Neural cell (in vitro differentiated cells): ENCODE results near the gene SLC38A7. TPM values are rescaled to one million over a fixed set of nuclear protein-coding genes. Genes with fewer than 3 reads are reported as not detected.

Source experiments
- H2AFZ ChIP-seq: fragments of 200-600, 300-800 bp; sonication (generic), shearing (Covaris generic); 2 replicates; pipeline ENCODE4 v1.6.0; 2014; ENCODE audit warnings: low read depth, mild to moderate bottlenecking, antibody characterized with exemption, low read length, moderate library complexity
- H3F3A ChIP-seq: fragments of 200-600 bp; shearing (Covaris generic); 2 replicates; pipeline ENCODE4 v1.6.1; 2016; ENCODE audit warnings: mild to moderate bottlenecking, moderate library complexity, mixed read lengths, antibody characterized with exemption, low read length; ENCODE audit not compliant: insufficient read depth, poor library complexity, severe bottlenecking
- H3K27ac ChIP-seq: fragments of 200-600, 300-800 bp; sonication (generic), shearing (Covaris generic); 2 replicates; pipeline ENCODE4 v1.5.1; 2014; ENCODE audit warnings: mild to moderate bottlenecking, low read length, moderate library complexity
- H3K27me3 ChIP-seq: fragments of 300-800, 200-600 bp; sonication (generic), shearing (Covaris generic); 2 replicates; pipeline ENCODE4 v1.6.0; 2014; ENCODE audit warnings: mild to moderate bottlenecking, low read depth, low read length, moderate library complexity; ENCODE audit not compliant: insufficient read depth
- H3K36me3 ChIP-seq: fragments of 300-800, 200-600 bp; sonication (generic), shearing (Covaris generic); 2 replicates; pipeline ENCODE4 v1.5.1; 2014; ENCODE audit warnings: mild to moderate bottlenecking, antibody characterized with exemption, low read length, moderate library complexity; ENCODE audit not compliant: insufficient read depth
- H3K4me2 ChIP-seq: fragments of 300-800, 200-600 bp; sonication (generic), shearing (Covaris generic); 2 replicates; pipeline ENCODE4 v1.6.0; 2014; ENCODE audit warnings: mild to moderate bottlenecking, low read length
- H3K4me3 ChIP-seq: fragments of 300-800, 200-600 bp; sonication (generic), shearing (Covaris generic); 2 replicates; pipeline ENCODE4 v1.5.1; 2014; ENCODE audit warnings: mild to moderate bottlenecking, low read length, moderate library complexity
- H3K79me2 ChIP-seq: fragments of 200-600 bp; shearing (Covaris generic); replicated peaks from 2 replicates; pipeline ENCODE4 v1.6.0; 2014; ENCODE audit warnings: mild to moderate bottlenecking, low read length, moderate library complexity; ENCODE audit not compliant: insufficient read depth
- H3K9ac ChIP-seq: fragments of 300-800, 200-600 bp; sonication (generic), shearing (Covaris generic); 2 replicates; pipeline ENCODE4 v1.6.1; 2016; ENCODE audit warnings: mild to moderate bottlenecking, low read length, mixed read lengths
- H3K9me2 ChIP-seq: fragments of 200-600 bp; shearing (Covaris generic); 2 replicates; pipeline ENCODE4 v1.6.1; 2016; ENCODE audit warnings: mild to moderate bottlenecking, low read length, mixed read lengths; ENCODE audit not compliant: insufficient read depth
- H3K9me3 ChIP-seq: fragments of 200-600, 300-800 bp; sonication (generic), shearing (Covaris generic); 2 replicates; pipeline ENCODE4 v1.6.1; 2016; ENCODE audit warnings: mild to moderate bottlenecking, mixed run types, low read length, moderate library complexity, mixed read lengths
- H4K20me1 ChIP-seq: fragments of 200-600 bp; shearing (Covaris generic); 2 replicates; pipeline ENCODE4 v1.6.1; 2016; ENCODE audit warnings: mild to moderate bottlenecking, mixed run types; ENCODE audit not compliant: insufficient read depth
- EP300 ChIP-seq: fragments of 450-650 bp; conservative IDR thresholded peaks from 2 replicates; pipeline ENCODE4 v1.6.1; 2014; ENCODE audit warnings: antibody characterized with exemption, mild to moderate bottlenecking, moderate library complexity; ENCODE audit not compliant: poor library complexity, severe bottlenecking
- EZH2 ChIP-seq: fragments of 200-600, 300-800 bp; shearing (Covaris generic), sonication (generic); IDR thresholded peaks from 2 replicates; pipeline ENCODE4 v1.6.1; 2014; ENCODE audit warnings: antibody characterized with exemption, low read length, borderline replicate concordance, mild to moderate bottlenecking; ENCODE audit not compliant: insufficient read depth, poor library complexity, severe bottlenecking
- MXI1 ChIP-seq: fragments of 450-650 bp; conservative IDR thresholded peaks from 2 replicates; pipeline ENCODE4 v1.6.1; 2014; ENCODE audit warnings: antibody characterized with exemption, mild to moderate bottlenecking; ENCODE audit not compliant: poor library complexity, severe bottlenecking
- POLR2AphosphoS5 ChIP-seq: IDR thresholded peaks from 2 replicates; pipeline ENCODE4 v1.6.1; 2012
- RAD21 ChIP-seq: fragments of 450-650 bp; conservative IDR thresholded peaks from 2 replicates; pipeline ENCODE4 v1.6.1; 2014; ENCODE audit warnings: antibody characterized with exemption, mild to moderate bottlenecking, moderate library complexity
- SMC3 ChIP-seq: fragments of 450-650 bp; conservative IDR thresholded peaks from 2 replicates; pipeline ENCODE4 v1.6.1; 2014; ENCODE audit warnings: antibody characterized with exemption, mild to moderate bottlenecking, moderate library complexity; ENCODE audit not compliant: poor library complexity
- TAF1 ChIP-seq: IDR thresholded peaks from 2 replicates; pipeline ENCODE4 v1.6.1; 2012; ENCODE audit warnings: low read depth
- polyA plus RNA-seq: library from polyadenylated mRNA; depleted of rRNA; stranded (reverse); fragments of >200 nt; gene quantifications from 2 replicates; pipeline ENCODE4 v1.2.3, GENCODE V29; 2014
- TF ChIP-seq, protein P1 (sequence below): IDR thresholded peaks from 2 replicates; pipeline ENCODE4 v1.6.1; 2012; ENCODE audit warnings: borderline replicate concordance
- TF ChIP-seq, protein P2 (sequence below): fragments of 450-650 bp; IDR thresholded peaks from 2 replicates; pipeline ENCODE4 v1.5.1; 2014; ENCODE audit warnings: antibody characterized with exemption, mild to moderate bottlenecking, moderate library complexity; ENCODE audit not compliant: poor library complexity, severe bottlenecking

The SLC38A7 gene
- polyA plus RNA-seq, 1 donor from 2014 or later, result 10.2 TPM

DNA sequence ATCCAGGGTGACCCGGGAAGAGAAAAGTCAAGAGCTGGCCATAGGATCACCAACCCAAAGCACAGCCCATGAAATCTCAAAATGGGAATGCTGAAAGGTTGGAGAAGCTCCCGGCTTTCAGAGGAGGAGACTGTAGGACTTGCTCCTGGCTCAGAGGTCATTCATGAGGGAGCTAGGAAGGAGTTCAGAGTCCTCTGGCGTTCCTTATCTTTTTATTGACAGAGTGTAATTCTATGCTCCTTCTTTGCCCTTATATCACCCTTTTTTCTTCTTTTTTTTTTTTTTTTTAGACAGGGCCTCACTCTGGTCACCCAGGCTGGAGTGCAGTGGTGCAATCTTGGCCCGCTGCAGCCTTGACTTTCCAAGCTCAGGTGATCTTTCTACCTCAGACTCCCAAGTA is 27.7 kb downstream of the SLC38A7 start:
- Histone ChIP-seq H3K4me3 (no peak overlapping the region), H2AFZ (no peak overlapping the region), H4K20me1 (no peaks in the 10 kb centered on the region), H3K27me3 (no peaks in the 10 kb centered on the region), H3K79me2 (no peaks in the 10 kb centered on the region), H3F3A (no peaks in the 10 kb centered on the region), H3K9me3 (no peaks in the 10 kb centered on the region), H3K4me2 (no peak overlapping the region), H3K9ac (no peak overlapping the region), H3K36me3 (no peaks in the 10 kb centered on the region), H3K27ac (no peak overlapping the region), H3K9me2 (no peaks in the 10 kb centered on the region)
- TF ChIP-seq TAF1, result no peak
- TF ChIP-seq EZH2, result no peak
- no peak for TF ChIP-seq MXI1
- TF ChIP-seq POLR2AphosphoS5, result no peak

DNA sequence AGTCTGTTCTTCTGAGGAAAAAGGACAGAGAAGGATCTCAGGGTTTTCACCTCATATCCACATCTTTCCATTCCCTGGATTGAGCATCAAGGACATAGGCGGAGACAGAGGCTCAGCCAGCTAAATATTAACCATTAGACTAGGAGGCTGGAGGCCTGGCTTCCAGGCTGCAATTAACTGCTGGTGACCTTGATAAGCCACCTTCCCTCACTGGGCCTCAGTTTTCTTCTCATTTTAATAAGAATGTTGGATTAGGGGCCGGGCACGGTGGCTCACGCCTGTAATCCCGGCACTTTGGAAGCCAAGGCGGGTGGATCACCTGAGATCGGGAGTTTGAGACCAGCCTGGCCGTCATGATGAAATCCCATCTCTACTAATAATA is 29.4 kb downstream of the SLC38A7 start:
- no peak for TF ChIP-seq RAD21
- TF ChIP-seq EP300, result no peak
- TF ChIP-seq, protein P1, sequence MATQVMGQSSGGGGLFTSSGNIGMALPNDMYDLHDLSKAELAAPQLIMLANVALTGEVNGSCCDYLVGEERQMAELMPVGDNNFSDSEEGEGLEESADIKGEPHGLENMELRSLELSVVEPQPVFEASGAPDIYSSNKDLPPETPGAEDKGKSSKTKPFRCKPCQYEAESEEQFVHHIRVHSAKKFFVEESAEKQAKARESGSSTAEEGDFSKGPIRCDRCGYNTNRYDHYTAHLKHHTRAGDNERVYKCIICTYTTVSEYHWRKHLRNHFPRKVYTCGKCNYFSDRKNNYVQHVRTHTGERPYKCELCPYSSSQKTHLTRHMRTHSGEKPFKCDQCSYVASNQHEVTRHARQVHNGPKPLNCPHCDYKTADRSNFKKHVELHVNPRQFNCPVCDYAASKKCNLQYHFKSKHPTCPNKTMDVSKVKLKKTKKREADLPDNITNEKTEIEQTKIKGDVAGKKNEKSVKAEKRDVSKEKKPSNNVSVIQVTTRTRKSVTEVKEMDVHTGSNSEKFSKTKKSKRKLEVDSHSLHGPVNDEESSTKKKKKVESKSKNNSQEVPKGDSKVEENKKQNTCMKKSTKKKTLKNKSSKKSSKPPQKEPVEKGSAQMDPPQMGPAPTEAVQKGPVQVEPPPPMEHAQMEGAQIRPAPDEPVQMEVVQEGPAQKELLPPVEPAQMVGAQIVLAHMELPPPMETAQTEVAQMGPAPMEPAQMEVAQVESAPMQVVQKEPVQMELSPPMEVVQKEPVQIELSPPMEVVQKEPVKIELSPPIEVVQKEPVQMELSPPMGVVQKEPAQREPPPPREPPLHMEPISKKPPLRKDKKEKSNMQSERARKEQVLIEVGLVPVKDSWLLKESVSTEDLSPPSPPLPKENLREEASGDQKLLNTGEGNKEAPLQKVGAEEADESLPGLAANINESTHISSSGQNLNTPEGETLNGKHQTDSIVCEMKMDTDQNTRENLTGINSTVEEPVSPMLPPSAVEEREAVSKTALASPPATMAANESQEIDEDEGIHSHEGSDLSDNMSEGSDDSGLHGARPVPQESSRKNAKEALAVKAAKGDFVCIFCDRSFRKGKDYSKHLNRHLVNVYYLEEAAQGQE, result no peak
- TF ChIP-seq POLR2AphosphoS5, result no peak
- no peak for TF ChIP-seq MXI1
- TF ChIP-seq, protein P2, sequence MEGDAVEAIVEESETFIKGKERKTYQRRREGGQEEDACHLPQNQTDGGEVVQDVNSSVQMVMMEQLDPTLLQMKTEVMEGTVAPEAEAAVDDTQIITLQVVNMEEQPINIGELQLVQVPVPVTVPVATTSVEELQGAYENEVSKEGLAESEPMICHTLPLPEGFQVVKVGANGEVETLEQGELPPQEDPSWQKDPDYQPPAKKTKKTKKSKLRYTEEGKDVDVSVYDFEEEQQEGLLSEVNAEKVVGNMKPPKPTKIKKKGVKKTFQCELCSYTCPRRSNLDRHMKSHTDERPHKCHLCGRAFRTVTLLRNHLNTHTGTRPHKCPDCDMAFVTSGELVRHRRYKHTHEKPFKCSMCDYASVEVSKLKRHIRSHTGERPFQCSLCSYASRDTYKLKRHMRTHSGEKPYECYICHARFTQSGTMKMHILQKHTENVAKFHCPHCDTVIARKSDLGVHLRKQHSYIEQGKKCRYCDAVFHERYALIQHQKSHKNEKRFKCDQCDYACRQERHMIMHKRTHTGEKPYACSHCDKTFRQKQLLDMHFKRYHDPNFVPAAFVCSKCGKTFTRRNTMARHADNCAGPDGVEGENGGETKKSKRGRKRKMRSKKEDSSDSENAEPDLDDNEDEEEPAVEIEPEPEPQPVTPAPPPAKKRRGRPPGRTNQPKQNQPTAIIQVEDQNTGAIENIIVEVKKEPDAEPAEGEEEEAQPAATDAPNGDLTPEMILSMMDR, result no peak
- TF ChIP-seq SMC3, result no peak
- no peak for TF ChIP-seq TAF1
- no peak for TF ChIP-seq EZH2
- no peaks in the 10 kb centered on the region for H4K20me1 ChIP-seq
- H3K9me3 ChIP-seq, result no peaks in the 10 kb centered on the region
- no peaks in the 10 kb centered on the region for H3F3A ChIP-seq
- no peak overlapping the region for H3K27ac ChIP-seq
- no peak overlapping the region for H3K4me2 ChIP-seq
- H3K9me2 ChIP-seq, result no peaks in the 10 kb centered on the region
- H3K4me3 ChIP-seq, result no peak overlapping the region
- no peak overlapping the region for H2AFZ ChIP-seq
- no peak overlapping the region for H3K9ac ChIP-seq
- H3K79me2 ChIP-seq, result no peaks in the 10 kb centered on the region
- H3K36me3 ChIP-seq, result no peaks in the 10 kb centered on the region
- no peaks in the 10 kb centered on the region for H3K27me3 ChIP-seq
